Left ventricle myocardium inferior (tissue), 1 donor: Measurements from ENCODE around the gene HPSE. TPM values are rescaled to one million over a fixed set of nuclear protein-coding genes. Genes with fewer than 3 reads are reported as not detected.

Source experiments
- DNase-seq: peaks from one replicate; pipeline ENCODE4 v3.0.0-alpha.2; 2020
- H3K27ac ChIP-seq: fragments of 200-600 bp; replicated peaks from 2 replicates; pipeline ENCODE4 v1.8.0; 2021
- H3K27me3 ChIP-seq: fragments of 200-600 bp; 2 replicates; pipeline ENCODE4 v1.8.0; 2021; ENCODE audit warnings: low read depth
- H3K36me3 ChIP-seq: fragments of 200-600 bp; 2 replicates; pipeline ENCODE4 v1.8.0; 2021
- H3K4me1 ChIP-seq: fragments of 200-600 bp; 2 replicates; pipeline ENCODE4 v1.8.0; 2021
- H3K4me3 ChIP-seq: fragments of 200-600 bp; 2 replicates; pipeline ENCODE4 v1.8.0; 2021; ENCODE audit warnings: mild to moderate bottlenecking, moderate library complexity
- H3K9me3 ChIP-seq: fragments of 200-600 bp; replicated peaks from 2 replicates; pipeline ENCODE4 v1.8.0; 2021
- CTCF ChIP-seq: fragments of 200-600 bp; IDR thresholded peaks from 2 replicates; pipeline ENCODE4 v1.8.0; 2021; ENCODE audit warnings: antibody characterized with exemption, mild to moderate bottlenecking, borderline replicate concordance
- intact Hi-C: fragments of 100-400 bp; cut with micrococcal nuclease; formaldehyde crosslinking; loops from one replicate; pipeline ENCODE4 v1.11.0; 2022
- total RNA-seq: library from RNA; stranded (reverse); fragmentation: NEBNext Ultra II Directional; extraction: Animal tissue kit (Norgen Biotek cat#: 25700); gene quantifications from one replicate; pipeline ENCODE4 v1.2.1, GENCODE V29; 2021
- donor health status: DM: no; HTN: yes; CAD: no; lungs with severe emphysema.

Gene HPSE
- total RNA-seq, 1 donor from 2014 or later: 1.1 TPM

- H3K4me3 ChIP-seq: no peak overlapping the region
- no peak for TF ChIP-seq CTCF
- DNase-seq: no peak
- H3K36me3 ChIP-seq: no peaks in the 10 kb centered on the region
- H3K27ac ChIP-seq: no peak overlapping the region
- H3K4me1 ChIP-seq: no peaks in the 10 kb centered on the region
- H3K27me3 ChIP-seq: peaks cover 23% of the 10 kb centered on the region
- no peaks in the 10 kb centered on the region for H3K9me3 ChIP-seq
- intact Hi-C loops: no loop called here
Measured at GRCh38 chr4:83323136-83323535, 11.5 kb downstream of the HPSE start.

DNA sequence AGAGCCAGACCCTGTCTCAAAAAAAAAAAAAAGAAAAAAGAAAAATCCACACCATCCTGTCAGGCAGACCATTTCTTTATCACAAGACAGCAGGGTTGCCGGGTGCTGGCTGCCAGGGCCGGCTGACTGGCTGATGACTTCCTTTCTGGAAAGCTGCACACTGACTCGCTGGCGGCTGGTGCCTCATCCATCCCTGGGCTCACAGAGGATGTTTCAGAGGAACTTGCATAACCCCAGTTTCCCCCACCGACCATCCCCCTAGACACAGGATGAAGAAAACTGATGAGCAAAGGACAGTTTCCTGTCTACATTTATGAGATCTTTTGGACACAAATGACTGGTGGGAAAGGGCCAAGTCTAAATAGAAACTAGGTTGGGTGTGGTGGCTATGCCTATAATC lies 14.1 kb downstream of the HPSE start:
- H3K4me3 ChIP-seq: no peak overlapping the region
- no peak overlapping the region for H3K27ac ChIP-seq
- H3K4me1 ChIP-seq: no peaks in the 10 kb centered on the region
- H3K27me3 ChIP-seq: peaks cover 12% of the 10 kb centered on the region
- peak; percentile 53 for DNase-seq
- no peak for TF ChIP-seq CTCF
- H3K36me3 ChIP-seq: no peaks in the 10 kb centered on the region
- no peaks in the 10 kb centered on the region for H3K9me3 ChIP-seq
- intact Hi-C loops: no loop called here

DNA sequence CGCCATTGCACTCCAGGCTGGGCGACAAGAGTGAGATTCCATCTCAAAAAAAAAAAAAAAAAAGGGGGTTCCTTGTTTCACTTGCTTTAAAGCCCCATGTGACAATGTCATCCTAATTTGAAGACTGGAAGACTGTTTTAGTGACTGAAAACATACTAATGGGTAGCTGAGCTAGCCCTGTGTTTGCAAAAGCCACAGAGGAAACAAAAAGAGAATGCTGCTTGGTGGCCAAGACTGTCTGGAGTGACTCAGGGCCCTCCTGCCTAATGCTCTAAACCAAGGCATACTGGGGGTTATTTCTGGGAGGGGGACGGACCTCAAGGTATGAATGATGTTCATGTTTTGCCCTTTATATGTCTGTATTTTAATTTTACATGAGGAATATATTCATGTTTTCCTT lies 16.0 kb downstream of the HPSE start:
- intact Hi-C loops: no loop called here
- Histone ChIP-seq H3K27ac (no peak overlapping the region), H3K27me3 (peaks cover 3% of the 10 kb centered on the region), H3K4me3 (no peak overlapping the region), H3K36me3 (no peaks in the 10 kb centered on the region), H3K4me1 (no peaks in the 10 kb centered on the region), H3K9me3 (no peaks in the 10 kb centered on the region)
- no peak for TF ChIP-seq CTCF
- no peak for DNase-seq

DNA sequence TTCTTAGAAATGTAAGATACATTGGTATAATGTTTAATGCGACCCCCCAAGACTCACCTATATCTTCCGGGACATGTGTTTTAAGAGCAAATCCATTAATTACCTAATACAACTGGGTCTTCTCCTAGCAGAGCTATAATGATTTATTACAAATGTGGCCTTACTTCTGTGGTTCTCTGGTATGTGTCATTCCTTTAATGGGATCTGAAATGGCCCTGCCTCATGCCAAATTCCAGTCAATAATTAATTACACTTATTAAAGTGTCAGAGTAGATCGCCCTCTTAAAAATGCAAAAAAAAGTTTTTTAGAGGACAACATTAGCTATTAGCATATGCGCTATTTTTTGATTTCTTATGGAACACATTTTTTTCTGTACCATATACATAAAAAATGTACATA lies 17.0 kb downstream of the HPSE start:
- H3K9me3 ChIP-seq: no peaks in the 10 kb centered on the region
- H3K4me1 ChIP-seq: no peaks in the 10 kb centered on the region
- TF ChIP-seq CTCF: no peak
- intact Hi-C loops: no loop called here
- DNase-seq: no peak
- no peak overlapping the region for H3K4me3 ChIP-seq
- no peaks in the 10 kb centered on the region for H3K27me3 ChIP-seq
- H3K36me3 ChIP-seq: no peaks in the 10 kb centered on the region
- H3K27ac ChIP-seq: no peak overlapping the region

DNA sequence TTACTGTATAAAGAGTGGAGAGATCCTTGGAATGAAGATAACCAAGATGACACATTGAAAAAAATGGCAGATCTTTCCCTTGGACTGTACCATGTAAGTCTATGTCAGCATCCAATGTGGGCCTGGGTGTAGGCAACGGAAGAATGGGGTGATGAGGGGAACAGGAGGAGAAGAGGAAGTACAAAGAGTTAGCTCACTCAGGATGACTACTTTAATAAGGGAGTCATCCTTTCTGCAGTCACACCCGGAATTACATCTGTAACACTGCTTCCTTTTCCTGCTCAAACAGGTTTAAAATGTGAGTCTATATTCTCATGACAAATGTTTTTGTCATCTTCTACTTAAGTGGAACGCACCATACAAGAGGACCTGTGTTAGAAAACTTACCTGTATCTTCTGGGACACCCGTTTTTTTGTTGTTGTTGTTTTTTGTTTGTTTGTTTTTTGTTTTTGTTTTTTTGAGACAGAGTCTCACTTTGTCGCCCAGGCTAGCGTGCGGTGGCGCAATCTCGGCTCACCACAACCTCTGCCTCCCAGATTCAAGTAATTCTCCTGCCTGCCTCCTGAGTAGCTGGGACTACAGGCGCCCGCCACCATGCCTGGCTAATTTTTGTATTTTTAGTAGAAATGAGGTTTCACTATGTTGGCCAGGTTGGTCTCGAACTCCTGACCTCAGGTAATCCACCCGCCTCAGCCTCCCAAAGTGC lies 18.0 kb downstream of the HPSE start:
- Histone ChIP-seq H3K9me3 (no peaks in the 10 kb centered on the region), H3K36me3 (no peaks in the 10 kb centered on the region), H3K4me1 (no peaks in the 10 kb centered on the region), H3K27me3 (no peaks in the 10 kb centered on the region), H3K27ac (no peak overlapping the region), H3K4me3 (no peak overlapping the region)
- intact Hi-C loops: no loop called here
- DNase-seq: no peak
- no peak for TF ChIP-seq CTCF
